HG03135 (cell line): ENCODE measurements around the gene GPRC5D.

Source experiments
- ATAC-seq: cut with Tn5 transposase; IDR thresholded peaks from one replicate; pipeline ENCODE4 v1.9.1; 2021; ENCODE audit warnings: mild to moderate bottlenecking, moderate library complexity; ENCODE audit not compliant: unreplicated experiment

Gene GPRC5D

DNA sequence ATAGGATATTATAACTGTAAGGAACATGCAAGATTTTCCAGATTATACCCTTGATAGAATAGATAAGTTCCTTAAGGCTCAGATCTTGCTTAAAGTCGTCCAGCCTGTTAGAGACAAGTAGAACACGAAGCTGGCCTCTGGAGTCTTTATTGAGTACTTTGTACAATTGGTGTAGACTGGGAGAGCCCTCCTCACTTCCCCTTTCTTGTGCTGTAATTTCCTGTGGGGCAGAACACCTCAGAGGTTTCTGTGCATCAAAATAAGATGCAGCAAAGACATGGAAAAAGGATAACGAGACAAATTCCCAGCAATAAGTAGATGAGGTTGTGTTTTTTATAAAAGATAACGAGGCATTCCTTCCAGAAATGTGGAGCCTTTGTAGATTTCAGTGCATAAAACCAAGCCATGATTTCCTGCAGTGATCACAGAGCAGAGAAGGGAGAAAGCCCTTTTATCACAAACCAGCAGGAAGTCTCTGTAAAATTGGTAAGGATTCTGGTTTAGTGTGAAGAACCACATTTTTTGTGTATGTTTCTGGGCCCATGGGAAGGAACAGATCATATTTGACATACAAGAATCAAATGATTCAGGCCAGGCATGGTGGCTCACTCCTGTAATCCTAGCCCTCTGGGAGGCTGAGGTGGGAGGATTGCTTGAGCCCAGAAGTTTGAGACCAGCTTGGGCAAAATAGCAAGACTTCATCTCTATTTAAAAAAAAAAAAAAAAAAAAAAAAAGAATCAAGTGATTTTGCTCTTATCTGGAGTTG, 42.6 kb downstream of the GPRC5D start:
- ATAC-seq = no peak

DNA sequence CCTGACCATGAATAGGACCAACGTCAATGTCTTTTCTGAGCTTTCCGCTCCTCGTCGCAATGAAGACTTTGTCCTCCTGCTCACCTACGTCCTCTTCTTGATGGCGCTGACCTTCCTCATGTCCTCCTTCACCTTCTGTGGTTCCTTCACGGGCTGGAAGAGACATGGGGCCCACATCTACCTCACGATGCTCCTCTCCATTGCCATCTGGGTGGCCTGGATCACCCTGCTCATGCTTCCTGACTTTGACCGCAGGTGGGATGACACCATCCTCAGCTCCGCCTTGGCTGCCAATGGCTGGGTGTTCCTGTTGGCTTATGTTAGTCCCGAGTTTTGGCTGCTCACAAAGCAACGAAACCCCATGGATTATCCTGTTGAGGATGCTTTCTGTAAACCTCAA, 43.3 kb downstream of the GPRC5D start:
- ATAC-seq = no peak

DNA sequence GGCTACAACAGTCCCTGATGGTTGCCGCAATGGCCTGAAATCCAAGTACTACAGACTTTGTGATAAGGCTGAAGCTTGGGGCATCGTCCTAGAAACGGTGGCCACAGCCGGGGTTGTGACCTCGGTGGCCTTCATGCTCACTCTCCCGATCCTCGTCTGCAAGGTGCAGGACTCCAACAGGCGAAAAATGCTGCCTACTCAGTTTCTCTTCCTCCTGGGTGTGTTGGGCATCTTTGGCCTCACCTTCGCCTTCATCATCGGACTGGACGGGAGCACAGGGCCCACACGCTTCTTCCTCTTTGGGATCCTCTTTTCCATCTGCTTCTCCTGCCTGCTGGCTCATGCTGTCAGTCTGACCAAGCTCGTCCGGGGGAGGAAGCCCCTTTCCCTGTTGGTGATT, 43.7 kb downstream of the GPRC5D start:
- no peak for ATAC-seq

DNA sequence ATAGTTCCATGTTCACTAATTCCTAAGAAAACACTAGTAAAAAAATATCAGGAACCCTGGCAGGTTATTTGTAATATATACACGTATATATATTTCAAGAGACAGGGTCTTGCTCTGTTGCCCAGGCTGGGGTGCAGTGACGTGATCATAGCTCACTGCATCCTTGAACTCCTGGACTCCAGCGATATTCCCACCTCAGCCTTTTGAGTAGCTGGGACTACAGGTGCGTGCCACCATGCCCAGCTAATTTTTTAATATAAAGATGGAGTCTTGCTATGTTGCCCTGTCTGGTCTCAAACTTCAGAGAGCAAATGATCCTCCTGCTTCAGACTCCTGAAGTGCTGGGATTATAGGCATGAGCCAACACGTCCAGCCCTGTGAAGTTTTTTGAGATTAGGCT, 44.4 kb downstream of the GPRC5D start:
- ATAC-seq = no peak

DNA sequence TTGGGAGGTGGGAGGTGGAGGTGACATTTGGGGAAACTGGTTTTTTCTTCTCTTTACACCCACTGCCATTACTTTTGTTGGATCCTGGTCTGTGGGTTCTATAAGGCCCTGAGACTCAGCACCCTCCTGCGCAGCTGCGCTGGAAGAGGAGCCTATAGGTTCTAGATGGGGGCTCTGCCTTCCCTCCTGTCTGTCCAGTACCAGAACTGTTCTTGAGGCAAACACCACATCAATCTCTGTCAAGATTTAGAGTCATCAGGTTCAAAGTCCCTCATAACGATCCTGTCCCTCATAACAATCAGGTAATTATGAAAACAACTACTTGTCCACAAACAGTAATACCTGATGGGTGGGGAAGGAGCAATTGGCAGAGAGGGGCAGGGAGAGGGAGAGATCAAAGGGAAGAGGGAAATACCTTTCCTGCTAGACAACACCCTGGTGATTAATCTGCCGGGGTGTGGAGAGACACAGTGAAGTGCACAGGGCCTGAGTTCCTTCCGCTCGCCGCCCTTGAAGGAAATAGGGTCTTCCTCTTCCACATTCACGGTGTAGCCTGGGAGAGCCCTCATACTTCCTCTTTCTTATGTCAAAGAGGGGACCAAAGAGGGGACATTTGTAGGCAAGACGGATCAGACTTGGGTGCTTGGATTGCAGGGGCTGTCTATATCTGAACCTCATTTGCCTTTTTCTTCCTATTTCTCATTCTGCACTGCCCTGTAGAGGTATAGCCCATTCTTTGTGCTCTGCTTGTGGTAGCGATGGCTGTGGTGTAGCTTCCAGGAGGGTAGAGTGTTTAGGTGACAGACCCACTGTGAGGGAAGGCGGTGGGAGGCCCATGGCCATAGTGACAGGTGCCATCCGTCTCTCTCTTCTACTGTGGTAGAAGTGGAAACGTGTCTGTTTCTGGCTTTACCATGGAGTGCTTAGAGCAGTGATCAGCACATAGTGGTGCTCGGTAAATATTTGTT, 48.0 kb downstream of the GPRC5D start:
- ATAC-seq = no peak

DNA sequence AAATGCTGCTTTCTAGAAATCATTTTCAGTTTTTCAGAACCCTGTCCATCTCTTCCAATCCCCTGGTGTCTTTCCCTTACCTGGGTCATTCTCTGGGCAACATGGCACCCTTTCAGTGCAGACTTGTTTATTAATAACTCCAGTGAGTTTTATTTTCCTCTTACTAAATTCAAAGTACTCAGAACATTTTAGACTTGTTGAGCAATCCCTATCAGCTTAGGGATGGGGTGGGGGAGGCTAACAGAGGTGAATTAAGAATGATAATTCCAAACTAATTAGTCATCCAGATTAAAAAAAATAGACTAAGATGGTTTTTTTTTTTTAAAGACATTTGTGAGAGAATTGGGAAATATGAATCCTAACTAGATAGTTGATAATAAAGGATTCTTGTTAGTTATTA, 49.9 kb downstream of the GPRC5D start:
- ATAC-seq = no peak

DNA sequence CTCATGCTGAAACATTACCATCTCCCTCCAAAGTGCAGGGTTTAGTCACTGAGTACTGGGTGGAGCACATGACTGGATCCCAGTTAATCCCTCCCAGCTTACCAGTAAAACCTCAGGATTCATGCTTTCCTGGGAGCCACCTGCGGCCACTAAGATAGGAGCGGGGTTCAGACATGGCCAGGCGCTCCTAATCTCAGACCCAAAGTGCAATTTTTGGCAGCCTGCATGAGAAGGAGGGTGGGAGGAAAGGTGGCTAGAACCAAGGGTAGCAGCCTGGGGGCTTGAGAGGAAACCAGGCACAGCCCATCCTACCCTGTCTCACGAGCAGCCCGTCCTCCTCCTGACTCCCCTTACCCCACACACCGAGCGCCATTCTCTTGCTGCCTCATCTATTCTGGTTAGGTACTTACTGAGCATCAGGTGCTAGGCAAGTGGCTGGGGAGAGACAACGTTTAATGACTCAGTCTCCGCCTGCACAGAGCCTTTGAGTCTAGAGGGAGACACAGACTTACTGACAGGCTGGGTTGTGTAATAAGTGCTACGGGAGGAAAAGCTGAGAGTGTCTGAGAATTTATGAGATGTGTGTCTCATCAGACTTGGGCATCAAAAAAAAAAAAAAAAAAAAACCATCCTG, 50.7 kb downstream of the GPRC5D start:
- no peak for ATAC-seq

DNA sequence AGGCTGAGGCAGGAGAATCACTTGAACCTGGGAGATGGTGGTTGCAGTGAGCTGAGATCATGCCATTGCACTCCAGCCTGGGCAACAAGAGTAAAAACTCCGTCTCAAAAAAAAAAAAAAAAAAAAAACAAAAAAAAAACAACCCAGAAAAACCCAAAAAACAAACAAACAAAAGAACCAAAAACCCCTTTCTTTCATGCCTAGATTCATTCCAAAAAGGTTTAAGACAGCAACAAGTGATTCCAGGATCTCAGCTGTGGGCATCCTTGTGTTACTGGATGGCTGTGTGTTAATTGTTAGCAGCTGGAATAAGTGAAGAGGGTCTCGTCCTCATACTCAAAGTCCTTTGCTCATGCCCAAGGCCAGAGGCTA, 51.2 kb downstream of the GPRC5D start:
- no peak for ATAC-seq

DNA sequence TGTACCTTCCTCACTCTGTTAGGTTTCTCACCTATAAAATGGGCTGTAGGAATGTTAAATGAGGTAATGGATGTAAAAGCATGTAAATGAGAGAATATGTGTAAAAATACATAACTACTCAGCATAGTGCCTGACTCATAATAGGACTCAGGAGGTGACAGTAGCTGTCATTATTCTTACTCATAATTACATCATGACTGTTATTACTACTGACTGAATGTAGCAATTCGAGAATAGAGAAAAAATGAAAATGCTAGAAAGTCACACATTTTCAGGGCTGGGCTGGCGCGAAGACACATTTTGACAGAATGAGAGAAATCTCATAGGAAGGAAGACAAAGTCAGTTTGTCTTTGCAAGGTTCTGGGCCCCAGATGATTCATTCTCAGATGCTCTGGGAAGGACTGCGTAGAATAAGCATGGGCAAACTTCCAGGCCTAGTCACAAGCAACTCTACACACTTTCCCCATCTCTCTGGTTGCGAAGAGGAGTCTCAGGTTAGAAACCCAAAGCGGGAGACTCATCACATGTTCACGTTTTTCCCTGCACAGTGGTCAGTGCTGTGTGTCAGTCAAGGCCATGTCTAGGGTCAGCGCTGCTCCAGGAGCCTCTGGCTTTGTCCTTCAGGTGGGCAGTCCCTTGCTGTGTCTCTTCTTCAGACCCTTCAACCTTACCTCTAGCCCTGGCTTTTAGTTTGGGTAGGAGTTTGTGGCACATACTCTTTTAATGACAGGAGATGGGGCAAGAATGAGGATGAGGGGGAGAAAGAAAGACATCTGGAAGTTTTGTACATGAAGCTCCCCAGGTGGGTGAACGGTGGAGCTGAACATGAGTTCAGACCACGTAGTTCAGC, 52.2 kb downstream of the GPRC5D start:
- ATAC-seq = peak; percentile 69

DNA sequence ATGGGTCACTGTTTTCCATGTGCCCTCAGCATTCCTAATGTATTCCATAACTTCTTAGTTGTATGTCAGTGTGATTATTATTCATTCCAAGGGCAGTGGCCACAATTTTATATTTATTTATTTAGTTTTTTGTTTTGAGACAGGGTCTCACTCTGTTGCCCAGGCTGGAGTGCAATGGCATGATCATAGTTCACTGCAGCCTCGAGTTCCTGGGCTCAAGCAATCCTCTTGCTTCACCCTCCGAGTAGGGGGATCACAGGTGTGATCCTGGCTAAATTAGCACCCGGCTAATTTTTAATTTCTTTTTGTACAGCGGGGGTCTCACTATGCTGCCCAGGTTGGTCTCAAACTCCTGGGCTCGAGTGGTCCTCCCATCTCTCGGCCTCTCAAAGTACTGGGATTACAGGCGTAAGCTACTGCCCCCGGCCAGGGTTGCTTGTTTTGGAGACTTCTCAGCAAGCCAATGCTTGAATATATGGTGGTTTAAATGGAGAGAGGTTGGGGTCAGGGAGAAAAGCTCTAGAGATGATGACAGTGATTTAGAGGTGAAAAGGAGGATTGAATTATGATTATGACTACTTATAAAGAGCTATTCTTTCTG, 53.0 kb downstream of the GPRC5D start:
- ATAC-seq = no peak

DNA sequence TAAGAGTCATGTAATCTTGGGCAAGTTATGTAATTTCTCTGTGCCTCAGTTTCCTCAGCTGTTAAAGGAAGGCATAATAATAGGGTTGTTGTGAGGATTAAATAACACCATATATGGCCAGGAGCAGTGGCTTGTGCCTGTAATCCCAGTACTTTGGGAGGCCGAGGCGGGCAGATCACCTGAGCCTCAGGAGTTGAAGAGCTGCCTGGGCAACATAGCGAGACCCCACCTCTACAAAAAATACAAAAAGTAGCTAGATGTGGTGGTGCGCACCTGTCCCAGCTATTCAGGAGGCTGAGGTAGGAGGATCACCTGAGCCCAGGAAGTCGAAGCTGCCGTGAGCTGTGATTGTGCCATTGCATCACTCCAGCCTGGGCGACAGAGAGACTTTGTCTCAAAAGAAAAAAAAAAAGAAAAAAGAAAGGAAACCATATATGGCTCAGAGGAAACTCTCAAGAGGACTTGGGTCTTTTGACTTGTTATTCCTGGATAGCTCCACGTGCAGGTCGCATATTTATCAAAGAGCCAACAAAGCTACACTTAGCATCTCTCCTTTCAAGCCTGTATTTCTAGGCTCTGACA, 53.7 kb downstream of the GPRC5D start:
- ATAC-seq = no peak

DNA sequence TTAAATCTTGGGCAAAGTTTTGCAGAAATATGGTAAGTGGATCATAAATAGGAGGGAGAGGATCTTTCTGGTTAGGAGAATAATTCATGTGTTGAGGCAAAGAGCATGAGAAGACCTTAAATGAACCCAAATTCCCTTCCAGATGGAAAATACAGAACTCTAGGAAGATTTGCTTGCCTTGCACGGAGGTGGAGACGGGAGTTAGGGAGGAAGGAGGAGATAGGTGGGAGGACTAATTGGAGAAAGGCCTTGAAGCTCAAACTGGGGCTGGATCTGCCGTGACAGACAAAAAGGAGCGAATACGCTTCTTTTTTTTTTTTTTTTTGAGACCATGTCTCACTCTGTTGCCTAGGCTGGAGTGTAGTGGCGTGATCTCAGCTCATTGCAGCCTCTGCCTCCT, 54.7 kb downstream of the GPRC5D start:
- ATAC-seq = no peak

DNA sequence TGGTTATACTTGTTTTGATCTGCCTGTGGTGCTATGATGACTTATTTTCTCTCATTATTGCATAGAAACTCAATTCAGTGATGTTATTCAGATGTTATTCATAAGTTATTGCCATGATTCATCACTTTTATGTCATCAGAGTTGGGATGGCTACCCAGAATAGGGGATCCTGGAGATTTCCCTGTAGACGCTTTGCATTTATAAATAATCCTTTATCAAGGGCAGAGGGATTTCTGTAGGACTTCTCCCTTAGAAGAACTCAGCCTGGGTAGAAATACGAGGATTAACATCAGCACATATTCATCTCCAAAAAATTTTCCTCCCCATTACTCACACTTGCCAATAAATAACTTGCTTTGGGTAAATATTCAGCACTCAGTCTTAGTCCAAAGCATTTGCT, 55.7 kb downstream of the GPRC5D start:
- no peak for ATAC-seq

DNA sequence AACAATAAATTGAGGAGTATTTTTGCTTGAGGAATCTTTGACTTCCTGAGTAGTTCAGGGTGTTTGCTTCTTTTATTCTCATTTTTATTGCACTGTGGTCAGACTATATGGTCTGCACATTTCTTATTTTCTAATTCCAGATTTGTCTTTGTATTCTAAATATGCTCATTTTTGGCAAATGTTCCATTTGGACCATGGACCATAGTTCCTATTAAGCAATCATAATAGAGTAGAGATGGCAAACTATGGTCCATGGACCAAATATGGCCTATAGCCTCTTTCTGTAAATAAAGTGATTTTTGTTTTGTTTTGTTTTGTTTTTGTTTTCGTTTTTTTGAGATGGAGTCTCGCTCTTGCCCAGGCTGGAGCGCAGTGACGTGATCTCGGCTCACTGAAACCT, 58.5 kb downstream of the GPRC5D start:
- ATAC-seq = no peak

DNA sequence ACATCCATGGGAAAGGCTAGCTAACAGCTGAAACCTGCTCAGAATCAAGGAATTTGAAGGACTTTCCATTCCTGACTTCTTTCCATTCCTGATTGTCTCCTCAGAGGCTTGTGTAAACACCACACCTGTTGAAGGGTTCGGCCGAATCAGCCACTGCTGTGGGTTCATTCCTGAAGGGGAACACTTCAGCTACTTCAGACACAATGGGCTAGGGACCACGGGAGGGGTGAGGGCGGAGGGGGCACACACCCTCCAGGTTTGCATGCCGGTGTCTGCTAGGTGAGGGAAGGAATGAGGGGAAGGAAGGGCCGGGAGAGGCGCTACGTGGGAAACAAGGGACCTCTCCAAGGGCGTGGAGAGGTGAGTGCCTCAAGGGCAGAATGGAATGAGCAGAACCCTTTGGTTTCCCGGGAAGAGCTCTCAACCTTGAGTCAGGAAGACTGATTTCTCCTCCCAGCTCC, 59.3 kb downstream of the GPRC5D start:
- ATAC-seq = no peak

DNA sequence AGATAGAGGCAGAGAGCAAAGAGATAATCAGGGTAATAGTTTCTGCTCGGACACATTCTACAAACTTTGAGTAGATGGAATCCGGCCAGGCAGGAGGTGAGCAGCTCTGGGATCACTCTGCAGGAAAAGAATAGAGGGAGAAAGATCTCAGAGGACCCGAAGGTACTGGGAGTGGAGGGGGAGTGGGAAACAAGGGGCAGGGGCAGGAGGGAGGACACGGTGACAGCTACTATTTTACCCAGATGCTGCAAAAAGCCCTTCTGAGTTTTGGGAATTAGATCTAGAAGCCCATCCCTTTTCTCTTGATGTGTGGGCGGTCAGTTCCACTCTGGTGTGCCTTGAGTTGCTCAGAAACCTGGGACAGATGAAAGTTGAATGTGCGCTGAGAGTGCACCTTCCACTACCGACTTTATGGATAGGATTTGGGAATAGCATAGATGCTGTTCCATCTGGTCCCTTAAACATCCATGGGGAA, 60.1 kb downstream of the GPRC5D start:
- no peak for ATAC-seq

DNA sequence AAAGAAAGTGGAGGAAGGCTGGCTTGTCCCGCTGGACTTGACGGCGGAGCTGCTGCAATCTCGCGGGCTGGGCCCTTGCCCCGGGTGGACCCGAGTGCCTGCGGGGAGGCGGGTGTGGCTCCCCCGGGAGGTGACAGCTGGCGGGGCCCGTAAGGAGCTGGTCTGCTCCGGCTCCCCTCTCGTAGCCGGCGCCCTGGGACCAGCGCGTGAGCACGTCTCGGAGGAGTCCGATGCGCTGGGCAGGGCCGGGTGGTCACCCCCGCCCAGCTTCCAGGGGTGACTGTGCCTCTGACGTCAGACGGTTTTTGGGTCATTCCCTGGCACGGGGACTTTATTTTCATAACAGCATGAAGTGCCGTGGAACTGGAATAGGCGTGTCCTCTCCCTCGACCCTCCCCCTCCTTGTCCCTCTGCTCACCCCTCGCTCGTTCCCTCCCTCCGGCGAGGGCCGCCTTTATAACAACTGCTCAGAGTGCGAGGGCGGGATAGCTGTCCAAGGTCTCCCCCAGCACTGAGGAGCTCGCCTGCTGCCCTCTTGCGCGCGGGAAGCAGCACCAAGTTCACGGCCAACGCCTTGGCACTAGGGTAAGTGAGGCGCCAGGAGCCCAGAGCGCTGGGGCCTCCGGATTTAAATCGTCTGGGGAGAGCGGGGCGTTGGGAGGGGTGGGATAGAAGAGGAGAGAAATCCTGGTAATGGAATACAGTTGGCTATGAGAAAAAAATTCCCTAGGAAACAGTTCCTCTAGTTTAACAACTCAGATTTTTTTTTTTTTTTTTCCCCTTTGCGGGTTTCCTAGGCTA, 60.7 kb downstream of the GPRC5D start, which contains the start of gene GPRC5A:
Gene GPRC5A (plus strand): TSS at position 483 of the 801 bp plus-strand sequence. CDS start 16,688 bp downstream, outside the sequence.
- ATAC-seq = no peak
